ENCODE measurements around the gene IGHMBP2.

The IGHMBP2 gene

GRCh38 chr11:68977781-68978625 is 74.3 kb downstream of the IGHMBP2 start:
- no peak overlapping the region for H3K4me3 Mint-ChIP-seq
- H3K4me1 Mint-ChIP-seq = peaks cover 3 to 5% of the 10 kb centered on the region in 2 donors
- no peak overlapping the region for H3K27ac Mint-ChIP-seq
- no peak for DNase-seq
- H3K27me3 Mint-ChIP-seq = peaks cover 34 to 54% of the 10 kb centered on the region in 2 donors
- H3K9me3 Mint-ChIP-seq = peaks cover 15 to 19% of the 10 kb centered on the region in 2 donors
- peaks cover 3 to 9% of the 10 kb centered on the region in 2 donors for H3K36me3 Mint-ChIP-seq
- ATAC-seq (replicated peaks) = no peak

GRCh38 chr11:68978626-68978930 is 74.9 kb downstream of the IGHMBP2 start:
- DNase-seq = no peak

DNA sequence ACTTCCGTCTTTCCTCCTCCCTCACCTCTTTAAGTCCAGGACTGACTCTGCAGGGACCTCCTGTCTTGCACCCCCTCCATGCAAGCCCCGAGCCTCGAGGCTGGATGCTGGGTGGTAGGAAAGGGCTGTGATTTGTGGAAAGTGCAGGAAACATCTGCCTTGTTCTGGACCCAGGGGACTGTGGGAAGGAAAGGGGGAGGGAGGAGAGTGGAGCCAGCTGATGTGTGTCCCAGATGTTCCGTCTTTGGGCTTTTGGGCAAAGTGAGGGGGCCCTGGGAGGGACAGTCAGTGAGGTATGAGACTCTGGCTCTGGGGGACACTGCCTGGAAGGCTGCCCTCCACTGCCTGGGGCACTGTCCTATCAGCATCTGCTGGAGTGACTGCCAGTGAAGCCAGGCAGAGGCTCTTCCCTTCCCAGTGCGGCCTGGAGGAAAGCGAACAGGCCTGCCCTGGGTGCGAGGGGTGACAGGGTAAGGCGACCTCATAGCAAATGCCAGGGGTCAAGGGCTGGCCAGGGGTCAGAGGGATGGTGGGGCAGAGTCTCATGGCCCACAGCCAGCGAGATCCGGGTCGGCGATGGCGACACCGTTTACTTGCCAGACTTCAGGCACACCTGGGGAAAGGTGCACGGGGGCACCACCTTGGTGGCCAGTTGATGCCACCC is 75.4 kb downstream of the IGHMBP2 start:
- Mint-ChIP-seq H3K36me3 (peaks cover 3 to 9% of the 10 kb centered on the region in 2 donors), H3K4me1 (peaks cover 3 to 5% of the 10 kb centered on the region in 2 donors), H3K27ac (no peak overlapping the region), H3K27me3 (peaks cover 34 to 55% of the 10 kb centered on the region in 2 donors), H3K4me3 (no peak overlapping the region), H3K9me3 (peaks cover 15 to 19% of the 10 kb centered on the region in 2 donors)
- DNase-seq = no peak
- ATAC-seq (replicated peaks) = no peak

More at GRCh38 chr11:68978626-68978930, 74.9 kb downstream of the IGHMBP2 start:
- H3K27ac Mint-ChIP-seq = no peak overlapping the region
- H3K4me1 Mint-ChIP-seq = peaks cover 3 to 5% of the 10 kb centered on the region in 2 donors
- H3K9me3 Mint-ChIP-seq = peaks cover 15 to 19% of the 10 kb centered on the region in 2 donors
- ATAC-seq (replicated peaks) = no peak
- no peak overlapping the region for H3K4me3 Mint-ChIP-seq
- peaks cover 3 to 9% of the 10 kb centered on the region in 2 donors for H3K36me3 Mint-ChIP-seq
- H3K27me3 Mint-ChIP-seq = peaks cover 34 to 55% of the 10 kb centered on the region in 2 donors

GRCh38 chr11:68979931-68980775 is 76.5 kb downstream of the IGHMBP2 start:
- peaks cover 34 to 54% of the 10 kb centered on the region in 2 donors for H3K27me3 Mint-ChIP-seq
- DNase-seq (no peak), ATAC-seq (replicated peaks) (no peak)
- H3K4me3 Mint-ChIP-seq = no peak overlapping the region
- no peak overlapping the region for H3K27ac Mint-ChIP-seq
- peaks cover 0 to 6% of the 10 kb centered on the region in 2 donors for H3K36me3 Mint-ChIP-seq
- H3K4me1 Mint-ChIP-seq = no peaks in the 10 kb centered on the region
- peaks cover 12 to 15% of the 10 kb centered on the region in 2 donors for H3K9me3 Mint-ChIP-seq

GRCh38 chr11:68980776-68981065 is 77.0 kb downstream of the IGHMBP2 start, which contains the start of gene MRGPRD:
Gene MRGPRD, minus strand, starts transcription at chr11:68980986. Its CDS starts 0 bp downstream, at chr11:68980986.
- H3K4me3 Mint-ChIP-seq = no peak within 1 kb of the TSS
- ATAC-seq (replicated peaks) = no peak
- no peak within 1 kb of the TSS for H3K27ac Mint-ChIP-seq

DNA sequence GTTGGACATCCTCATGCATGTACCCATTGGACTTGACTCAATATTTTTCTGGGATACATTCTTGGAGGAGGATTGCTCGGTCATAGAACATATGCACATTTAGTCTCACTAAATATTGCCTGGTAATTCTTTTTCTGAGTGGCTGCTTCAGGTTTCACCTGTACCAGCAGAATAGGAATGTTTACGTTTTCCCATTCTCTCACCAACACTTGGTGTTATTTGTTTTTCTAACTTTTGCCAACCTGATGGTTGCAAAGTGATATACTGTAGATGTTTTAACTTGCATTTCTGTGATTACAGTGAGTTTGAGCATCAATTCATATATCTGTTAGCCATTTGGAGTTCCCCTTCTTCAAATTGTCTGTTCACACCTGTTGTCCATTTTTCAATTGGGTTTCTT is 78.4 kb downstream of the IGHMBP2 start:
- no peak overlapping the region for H3K4me3 Mint-ChIP-seq
- no peak for ATAC-seq (replicated peaks)
- peaks cover 19 to 25% of the 10 kb centered on the region in 2 donors for H3K9me3 Mint-ChIP-seq
- no peaks in the 10 kb centered on the region for H3K4me1 Mint-ChIP-seq
- no peak for DNase-seq
- H3K27ac Mint-ChIP-seq = no peak overlapping the region
- H3K27me3 Mint-ChIP-seq = peaks cover 42 to 58% of the 10 kb centered on the region in 2 donors
- peaks cover 8 to 11% of the 10 kb centered on the region in 2 donors for H3K36me3 Mint-ChIP-seq

More at GRCh38 chr11:68980776-68981065, 77.0 kb downstream of the IGHMBP2 start, which contains the start of gene MRGPRD:
- Mint-ChIP-seq H3K4me1 (no peaks in the 10 kb centered on the region), H3K27me3 (peaks cover 34 to 59% of the 10 kb centered on the region in 2 donors), H3K9me3 (peaks cover 12 to 15% of the 10 kb centered on the region in 2 donors), H3K36me3 (peaks cover 0 to 6% of the 10 kb centered on the region in 2 donors)
- no peak for DNase-seq

DNA sequence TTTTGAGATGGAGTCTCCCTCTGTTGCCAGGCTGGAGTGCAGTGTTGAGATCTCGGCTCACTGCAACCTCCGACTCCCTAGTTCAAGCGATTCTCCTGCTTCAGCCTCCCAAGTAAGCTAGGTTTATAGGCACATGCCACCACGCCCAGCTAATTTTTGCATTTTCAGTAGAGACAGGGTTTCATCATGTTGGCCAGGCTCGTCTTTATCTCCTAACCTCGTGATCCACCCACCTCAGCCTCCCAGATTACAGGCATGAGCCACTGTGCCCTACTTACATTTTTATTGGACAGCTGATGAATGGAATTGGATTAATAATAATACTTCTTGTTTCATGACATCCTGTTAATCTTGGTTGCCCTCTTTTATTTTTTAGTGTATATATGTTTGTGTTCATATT is 80.1 kb downstream of the IGHMBP2 start:
- Mint-ChIP-seq H3K9me3 (peaks cover 20 to 29% of the 10 kb centered on the region in 2 donors), H3K27me3 (peaks cover 36 to 51% of the 10 kb centered on the region in 2 donors), H3K36me3 (peaks cover 10 to 11% of the 10 kb centered on the region in 2 donors), H3K4me3 (no peak overlapping the region), H3K4me1 (no peaks in the 10 kb centered on the region), H3K27ac (no peak overlapping the region)
- ATAC-seq (replicated peaks) (no peak), DNase-seq (no peak)

- Mint-ChIP-seq H3K27ac (no peak overlapping the region), H3K9me3 (peaks cover 15 to 22% of the 10 kb centered on the region in 2 donors), H3K4me3 (no peak overlapping the region), H3K27me3 (peaks cover 23 to 57% of the 10 kb centered on the region in 2 donors), H3K4me1 (no peaks in the 10 kb centered on the region), H3K36me3 (peaks cover 10 to 11% of the 10 kb centered on the region in 2 donors)
- no peak for ATAC-seq (replicated peaks)
- no peak for DNase-seq
Measured at GRCh38 chr11:68987211-68987610, 83.5 kb downstream of the IGHMBP2 start.

DNA sequence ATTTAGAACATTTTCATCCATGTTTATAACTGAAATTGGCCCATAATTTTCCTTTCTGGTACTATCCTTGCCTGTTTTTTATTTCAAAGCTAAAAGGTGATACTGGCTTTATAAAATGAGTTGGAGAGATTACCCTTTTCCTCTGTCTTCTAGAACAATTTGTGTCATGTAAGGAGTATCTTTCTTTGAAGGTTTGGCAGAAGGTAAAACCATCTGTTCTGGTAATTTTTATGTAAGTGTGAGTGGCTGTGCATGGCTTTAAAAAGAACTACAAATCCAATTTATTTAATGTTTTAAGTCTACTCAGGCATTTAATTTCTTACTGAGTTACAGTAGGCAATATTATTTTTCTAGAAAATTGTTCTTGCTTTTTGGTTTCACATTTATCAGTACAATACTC is 84.8 kb downstream of the IGHMBP2 start:
- Mint-ChIP-seq H3K27ac (no peak overlapping the region), H3K4me1 (peaks cover 2 to 4% of the 10 kb centered on the region in 2 donors), H3K4me3 (no peak overlapping the region), H3K36me3 (peaks cover 5 to 10% of the 10 kb centered on the region in 2 donors), H3K27me3 (peaks cover 34 to 62% of the 10 kb centered on the region in 2 donors), H3K9me3 (peaks cover 8 to 14% of the 10 kb centered on the region in 2 donors)
- DNase-seq (no peak), ATAC-seq (replicated peaks) (no peak)
